GM12878 (cell line): Measurements from ENCODE around the gene SLTM.

Source experiments
- JUND ChIP-seq: IDR thresholded peaks from 2 replicates; pipeline ENCODE4 v1.6.1; 2012; ENCODE audit warnings: low read depth, mild to moderate bottlenecking, low read length, improper control_type of control experiment, moderate library complexity
- MXI1 ChIP-seq: fragments of 150-350 bp; IDR thresholded peaks from 2 replicates; pipeline ENCODE4 v1.6.1; 2011; ENCODE audit warnings: low read depth, mild to moderate bottlenecking, inconsistent platforms, low read length, improper control_type of control experiment
- PML ChIP-seq: IDR thresholded peaks from 2 replicates; pipeline ENCODE4 v1.6.1; 2012; ENCODE audit warnings: low read length, inconsistent platforms
- RAD21 ChIP-seq: IDR thresholded peaks from 2 replicates; pipeline ENCODE4 v1.6.1; 2011; ENCODE audit warnings: mild to moderate bottlenecking, low read depth, low read length, moderate library complexity; ENCODE audit not compliant: insufficient read depth
- TAF1 ChIP-seq: IDR thresholded peaks from 2 replicates; pipeline ENCODE4 v1.6.1; 2011; ENCODE audit warnings: mild to moderate bottlenecking, low read depth, low read length, borderline replicate concordance
- TF ChIP-seq, protein P1 (sequence below): IDR thresholded peaks from 2 replicates; pipeline ENCODE4 v1.6.1; 2012; ENCODE audit warnings: low read depth, low read length, improper control_type of control experiment
- TF ChIP-seq, protein P2 (sequence below), 3 experiments: IDR thresholded peaks in 2 of 3; conservative IDR thresholded peaks in 1 of 3; 2 replicates each; pipeline ENCODE4 v1.5.1; 2011; ENCODE audit warnings: low read depth in 3 of 3, low read length in 3 of 3, mild to moderate bottlenecking in 3 of 3, control low read depth in 2 of 3, moderate library complexity in 2 of 3, inconsistent platforms in 1 of 3, mixed read lengths in 1 of 3; ENCODE audit not compliant: control insufficient read depth in 2 of 3, insufficient read depth in 1 of 3; ENCODE audit errors: extremely low read depth in 1 of 3

DNA sequence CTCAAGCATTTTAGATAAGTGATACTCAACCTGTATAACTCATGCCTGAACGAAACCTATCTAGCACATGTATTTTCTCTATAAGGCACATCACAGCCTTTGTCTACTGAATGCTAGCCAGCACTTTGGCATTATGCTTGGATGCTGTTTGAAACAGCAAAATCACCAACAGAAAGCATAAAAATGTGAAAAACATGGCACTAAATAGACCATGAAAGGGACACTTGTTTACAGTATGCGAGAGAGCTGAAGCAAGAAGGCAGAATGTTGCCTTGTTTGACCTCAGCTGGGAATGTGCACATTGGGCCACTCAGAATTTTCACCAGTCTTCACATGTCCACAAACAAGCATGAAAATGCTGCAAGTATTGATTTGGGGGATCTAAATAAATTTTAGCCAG, 102.9 kb downstream of the SLTM start:
- TF ChIP-seq, protein P1, sequence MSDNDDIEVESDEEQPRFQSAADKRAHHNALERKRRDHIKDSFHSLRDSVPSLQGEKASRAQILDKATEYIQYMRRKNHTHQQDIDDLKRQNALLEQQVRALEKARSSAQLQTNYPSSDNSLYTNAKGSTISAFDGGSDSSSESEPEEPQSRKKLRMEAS: no peak
- TF ChIP-seq TAF1 (no peak), RAD21 (no peak), JUND (no peak), PML (no peak), MXI1 (no peak)
- TF ChIP-seq, protein P2, sequence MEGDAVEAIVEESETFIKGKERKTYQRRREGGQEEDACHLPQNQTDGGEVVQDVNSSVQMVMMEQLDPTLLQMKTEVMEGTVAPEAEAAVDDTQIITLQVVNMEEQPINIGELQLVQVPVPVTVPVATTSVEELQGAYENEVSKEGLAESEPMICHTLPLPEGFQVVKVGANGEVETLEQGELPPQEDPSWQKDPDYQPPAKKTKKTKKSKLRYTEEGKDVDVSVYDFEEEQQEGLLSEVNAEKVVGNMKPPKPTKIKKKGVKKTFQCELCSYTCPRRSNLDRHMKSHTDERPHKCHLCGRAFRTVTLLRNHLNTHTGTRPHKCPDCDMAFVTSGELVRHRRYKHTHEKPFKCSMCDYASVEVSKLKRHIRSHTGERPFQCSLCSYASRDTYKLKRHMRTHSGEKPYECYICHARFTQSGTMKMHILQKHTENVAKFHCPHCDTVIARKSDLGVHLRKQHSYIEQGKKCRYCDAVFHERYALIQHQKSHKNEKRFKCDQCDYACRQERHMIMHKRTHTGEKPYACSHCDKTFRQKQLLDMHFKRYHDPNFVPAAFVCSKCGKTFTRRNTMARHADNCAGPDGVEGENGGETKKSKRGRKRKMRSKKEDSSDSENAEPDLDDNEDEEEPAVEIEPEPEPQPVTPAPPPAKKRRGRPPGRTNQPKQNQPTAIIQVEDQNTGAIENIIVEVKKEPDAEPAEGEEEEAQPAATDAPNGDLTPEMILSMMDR (IDR thresholded peaks at IDR 0.05 in 2 of 3, conservative IDR thresholded peaks at IDR 0.05 in 1 of 3; ENCODE audit: control insufficient read depth in 2 of 3, extremely low read depth in 1 of 3, insufficient read depth in 1 of 3, low read depth in 3 of 3, low read length in 3 of 3): no peak
